PFSK-1 (cell line): ENCODE measurements around the gene ZNF462.

Experiments
- FOXP2 ChIP-seq: optimal IDR thresholded peaks from 2 replicates; pipeline ENCODE3; 2011; ENCODE audit warnings: borderline replicate concordance, control low read depth, inconsistent platforms; ENCODE audit not compliant: insufficient read depth; ENCODE audit errors: extremely low read length, extremely low read depth
- POLR2AphosphoS5 ChIP-seq: IDR thresholded peaks from 2 replicates; pipeline ENCODE4 v1.6.1; 2012; ENCODE audit warnings: low read depth, mild to moderate bottlenecking, control low read depth, low read length, moderate library complexity
- REST ChIP-seq, 2 experiments: IDR thresholded peaks; 2 replicates each; pipeline versions ENCODE4 v1.6.1 to v1.8.0; 2011 to 2012; ENCODE audit warnings: low read depth in 2 of 2, low read length in 2 of 2, control low read depth in 1 of 2, inconsistent platforms in 1 of 2, mild to moderate bottlenecking in 1 of 2, moderate library complexity in 1 of 2; ENCODE audit not compliant: insufficient read depth in 1 of 2
- SIN3A ChIP-seq: IDR thresholded peaks from 2 replicates; pipeline ENCODE4 v1.6.1; 2012; ENCODE audit warnings: mild to moderate bottlenecking, low read length, moderate library complexity, borderline replicate concordance; ENCODE audit not compliant: insufficient read depth
- TAF1 ChIP-seq: IDR thresholded peaks from 2 replicates; pipeline ENCODE4 v1.6.1; 2012; ENCODE audit warnings: low read length, control low read depth, borderline replicate concordance; ENCODE audit not compliant: insufficient read depth

Gene ZNF462

GRCh38 chr9:106828070-106828469, 34.9 kb upstream of the ZNF462 start:
- TF ChIP-seq TAF1 = no peak
- TF ChIP-seq REST (IDR thresholded peaks at IDR 0.05; ENCODE audit: insufficient read depth in 1 of 2, low read depth in 2 of 2, low read length in 2 of 2) = no peak
- no peak for TF ChIP-seq POLR2AphosphoS5
- TF ChIP-seq SIN3A = no peak
- no peak for TF ChIP-seq FOXP2

GRCh38 chr9:106828965-106829364, 34.0 kb upstream of the ZNF462 start:
- TF ChIP-seq REST (IDR thresholded peaks at IDR 0.05; ENCODE audit: insufficient read depth in 1 of 2, low read depth in 2 of 2, low read length in 2 of 2) (no peak), TAF1 (no peak), FOXP2 (no peak), POLR2AphosphoS5 (no peak), SIN3A (no peak)

GRCh38 chr9:106829666-106830408, 33.1 kb upstream of the ZNF462 start:
- TF ChIP-seq FOXP2 (no peak), TAF1 (no peak)

GRCh38 chr9:106830527-106831150, 32.3 kb upstream of the ZNF462 start:
- no peak for TF ChIP-seq FOXP2
- no peak for TF ChIP-seq REST (IDR thresholded peaks at IDR 0.05; ENCODE audit: insufficient read depth in 1 of 2, low read depth in 2 of 2, low read length in 2 of 2)
- no peak for TF ChIP-seq POLR2AphosphoS5
- no peak for TF ChIP-seq SIN3A
- TF ChIP-seq TAF1 = no peak

GRCh38 chr9:106834888-106835287, 28.1 kb upstream of the ZNF462 start:
- TF ChIP-seq REST (IDR thresholded peaks at IDR 0.05; ENCODE audit: insufficient read depth in 1 of 2, low read depth in 2 of 2, low read length in 2 of 2) (no peak), SIN3A (no peak), POLR2AphosphoS5 (no peak), FOXP2 (no peak), TAF1 (no peak)
